Activated CD4-positive, CD25-positive, alpha-beta regulatory T cell treated with anti-CD3 and anti-CD28 coated beads, Interleukin-2, amount 50 U/mL, for 24 hours (primary cell): ENCODE results near the gene NLRP12.
"Not testable (repeated sequence)": the region's sequence is repeated elsewhere in the genome, so short reads cannot be mapped to it uniquely, and the experiment has no call there.

ENCODE experiments used
- ATAC-seq, 2 donors: fragments of 150-1000 bp; cut with Tn5 transposase; one replicate each; pipeline ENCODE4 v1.10.0; 2021; ENCODE audit warnings: mild to moderate bottlenecking in 1 of 2, moderate library complexity in 1 of 2

Gene NLRP12, protein sequence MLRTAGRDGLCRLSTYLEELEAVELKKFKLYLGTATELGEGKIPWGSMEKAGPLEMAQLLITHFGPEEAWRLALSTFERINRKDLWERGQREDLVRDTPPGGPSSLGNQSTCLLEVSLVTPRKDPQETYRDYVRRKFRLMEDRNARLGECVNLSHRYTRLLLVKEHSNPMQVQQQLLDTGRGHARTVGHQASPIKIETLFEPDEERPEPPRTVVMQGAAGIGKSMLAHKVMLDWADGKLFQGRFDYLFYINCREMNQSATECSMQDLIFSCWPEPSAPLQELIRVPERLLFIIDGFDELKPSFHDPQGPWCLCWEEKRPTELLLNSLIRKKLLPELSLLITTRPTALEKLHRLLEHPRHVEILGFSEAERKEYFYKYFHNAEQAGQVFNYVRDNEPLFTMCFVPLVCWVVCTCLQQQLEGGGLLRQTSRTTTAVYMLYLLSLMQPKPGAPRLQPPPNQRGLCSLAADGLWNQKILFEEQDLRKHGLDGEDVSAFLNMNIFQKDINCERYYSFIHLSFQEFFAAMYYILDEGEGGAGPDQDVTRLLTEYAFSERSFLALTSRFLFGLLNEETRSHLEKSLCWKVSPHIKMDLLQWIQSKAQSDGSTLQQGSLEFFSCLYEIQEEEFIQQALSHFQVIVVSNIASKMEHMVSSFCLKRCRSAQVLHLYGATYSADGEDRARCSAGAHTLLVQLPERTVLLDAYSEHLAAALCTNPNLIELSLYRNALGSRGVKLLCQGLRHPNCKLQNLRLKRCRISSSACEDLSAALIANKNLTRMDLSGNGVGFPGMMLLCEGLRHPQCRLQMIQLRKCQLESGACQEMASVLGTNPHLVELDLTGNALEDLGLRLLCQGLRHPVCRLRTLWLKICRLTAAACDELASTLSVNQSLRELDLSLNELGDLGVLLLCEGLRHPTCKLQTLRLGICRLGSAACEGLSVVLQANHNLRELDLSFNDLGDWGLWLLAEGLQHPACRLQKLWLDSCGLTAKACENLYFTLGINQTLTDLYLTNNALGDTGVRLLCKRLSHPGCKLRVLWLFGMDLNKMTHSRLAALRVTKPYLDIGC

GRCh38 chr19:53824134-53824611 lies at the start of gene NLRP12:
TSS of gene NLRP12 (minus strand) at chr19:53824314. CDS start at chr19:53824174, 140 bp downstream.
- no peak for ATAC-seq

- ATAC-seq = no peak
Measured at GRCh38 chr19:53872762-53873161, 48.6 kb upstream of the NLRP12 start.

GRCh38 chr19:53871454-53871853 lies 47.3 kb upstream of the NLRP12 start:
- ATAC-seq = no peak

- ATAC-seq = no peak
Measured at GRCh38 chr19:53870485-53870844, 46.4 kb upstream of the NLRP12 start.

- ATAC-seq = not testable (repeated sequence)
Measured at GRCh38 chr19:53869805-53870484, 45.8 kb upstream of the NLRP12 start.

DNA sequence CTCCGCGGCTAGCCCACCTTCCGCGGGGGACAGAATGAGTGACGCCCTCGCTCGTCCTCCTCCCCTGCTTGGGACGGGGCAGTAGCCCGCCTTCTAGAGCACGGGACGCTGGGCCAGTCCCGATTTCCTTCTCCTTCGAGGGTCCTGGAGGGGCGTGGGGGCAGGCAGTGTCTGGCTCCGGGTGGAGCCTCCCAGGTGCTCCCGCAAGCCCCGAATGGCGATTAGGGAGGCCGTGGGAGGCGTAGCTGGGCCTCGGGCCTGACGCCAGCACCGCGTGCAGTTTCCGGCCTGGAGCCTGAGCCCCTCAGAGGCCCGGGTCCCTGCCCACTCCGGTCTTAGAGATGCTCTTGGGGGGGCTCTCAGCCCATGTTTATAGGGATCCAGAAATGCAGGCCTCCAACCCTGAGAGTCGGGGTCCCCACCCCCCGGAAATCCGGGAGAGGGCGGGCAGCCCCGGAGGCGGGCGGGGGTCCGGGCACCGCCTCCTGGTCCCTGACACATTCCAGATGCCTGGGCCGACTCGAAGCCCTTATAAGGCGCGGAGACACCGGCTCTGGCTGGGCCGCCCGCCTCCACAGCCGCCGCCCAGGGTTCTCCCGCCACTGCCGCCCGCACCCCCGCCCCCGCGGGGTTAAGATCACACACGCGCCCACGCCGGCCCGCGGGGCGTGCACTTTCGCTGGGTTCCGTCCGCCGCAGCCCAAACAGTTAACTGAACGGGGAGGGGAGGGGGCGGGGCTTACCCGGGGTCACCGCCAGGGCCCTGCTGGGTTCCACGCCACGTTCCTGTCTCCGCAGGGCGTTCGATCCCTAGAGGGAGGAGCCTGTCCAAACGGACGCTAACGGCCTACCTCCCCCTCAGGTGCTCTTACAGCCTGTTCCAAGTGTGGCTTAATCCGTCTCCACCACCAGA lies 45.0 kb upstream of the NLRP12 start:
- peak; percentile 30 to 33 for ATAC-seq

DNA sequence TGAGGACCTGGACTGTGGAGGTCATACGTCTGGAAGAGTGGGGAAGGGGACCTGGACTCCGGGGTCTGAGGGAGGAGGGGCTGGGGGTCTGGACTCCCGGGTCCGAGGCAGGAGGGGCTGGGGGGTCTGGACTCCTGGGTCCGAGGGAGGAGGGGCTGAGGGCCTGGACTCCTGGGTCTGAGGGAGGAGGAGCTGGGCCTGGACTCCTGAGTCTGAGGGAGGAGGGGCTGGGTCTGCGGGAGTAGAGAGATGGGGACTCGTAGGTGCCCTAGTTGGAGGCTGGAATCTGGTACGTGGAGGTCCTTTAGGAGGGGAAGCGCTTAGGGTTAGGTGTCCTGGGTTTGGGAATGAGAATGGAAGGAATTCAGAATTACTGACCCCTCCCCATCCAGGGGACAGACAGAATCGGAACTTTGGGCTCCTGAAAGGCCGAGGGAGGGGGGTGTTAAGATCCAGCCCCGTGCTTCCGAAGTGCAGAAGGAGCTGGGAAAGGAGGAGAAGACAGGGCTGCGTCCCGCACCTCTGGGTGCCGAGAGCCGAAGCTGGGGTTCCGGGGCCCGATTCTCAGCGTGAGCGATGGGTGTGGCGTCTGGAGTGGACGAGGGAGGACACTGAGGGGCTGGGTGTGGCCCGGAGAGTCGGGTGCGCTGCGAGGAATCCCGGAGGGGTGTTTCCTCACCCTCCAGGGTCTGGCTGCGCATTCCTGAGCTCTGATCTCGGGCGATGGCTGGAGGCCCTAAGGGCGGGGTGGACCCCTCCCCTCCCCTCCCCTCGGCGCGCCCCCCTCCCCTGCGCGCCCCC lies 44.2 kb upstream of the NLRP12 start:
- ATAC-seq = no peak

DNA sequence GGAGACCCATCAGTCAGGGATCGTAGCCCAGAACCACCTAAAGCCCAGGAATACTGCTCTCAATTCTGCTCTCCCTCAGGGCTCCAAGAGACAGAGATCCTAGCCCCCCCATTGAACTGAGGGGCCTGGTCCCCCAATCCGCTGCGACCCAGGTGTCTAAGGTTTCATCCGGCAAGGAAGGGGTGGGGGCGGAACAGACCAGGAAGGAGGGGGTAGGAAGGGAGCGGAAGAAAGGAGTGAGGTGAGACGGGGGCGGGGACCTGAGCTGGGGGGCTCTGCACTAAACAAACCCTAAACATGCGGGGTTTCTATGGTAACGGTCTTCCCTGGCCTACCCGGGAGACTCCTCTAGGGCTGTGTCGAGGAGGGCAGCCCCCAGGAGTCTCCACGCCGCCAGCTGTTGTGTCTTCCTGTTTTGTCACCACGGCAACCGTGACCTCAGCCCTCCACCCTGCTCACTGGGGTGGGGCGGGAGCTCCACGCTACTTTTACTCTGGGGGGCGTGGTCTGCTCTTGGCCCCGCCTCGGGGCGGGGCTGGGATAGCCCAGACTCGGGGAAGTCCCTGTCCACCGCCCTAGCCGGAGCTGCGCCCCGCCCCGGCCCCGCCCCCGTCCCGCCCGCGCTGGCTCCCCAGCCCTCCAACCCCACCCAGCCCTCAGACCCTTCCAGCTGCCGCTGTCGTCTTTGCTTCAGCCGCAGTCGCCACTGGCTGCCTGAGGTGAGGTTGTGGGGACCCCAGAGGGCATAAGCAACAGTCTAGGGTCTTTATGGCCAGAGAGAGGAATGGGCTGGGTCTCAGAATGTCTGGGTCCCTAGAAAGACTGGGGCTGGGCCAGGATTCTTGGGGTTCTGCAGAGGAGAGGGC lies 43.3 kb upstream of the NLRP12 start, which contains the start of gene MYADM:
Gene MYADM (plus strand): TSS at position 659 of the 866 bp plus-strand sequence. CDS start 5,647 bp downstream, outside the sequence.
- ATAC-seq = peak; percentile 85 to 87

DNA sequence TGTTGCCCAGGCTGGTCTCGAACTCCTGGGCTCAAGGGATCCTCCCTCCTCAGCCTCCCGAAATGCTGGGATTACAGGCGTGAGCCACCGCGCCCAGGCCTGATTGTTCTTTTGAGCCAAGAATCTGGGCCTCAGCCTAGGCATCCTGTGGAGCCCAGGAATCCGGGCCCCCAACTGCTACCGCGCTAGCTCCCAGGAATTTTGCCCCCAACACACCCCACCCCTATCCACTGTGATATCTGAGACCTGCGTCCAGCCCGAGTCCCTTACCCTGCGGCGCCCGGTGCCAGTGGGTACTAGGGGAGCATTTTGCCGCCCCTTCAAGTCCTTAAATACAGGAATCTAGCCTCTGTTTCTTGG lies 42.7 kb upstream of the NLRP12 start:
- ATAC-seq = no peak

- ATAC-seq = peak; percentile 23 to 42
Measured at GRCh38 chr19:53865918-53866864, 42.1 kb upstream of the NLRP12 start.

DNA sequence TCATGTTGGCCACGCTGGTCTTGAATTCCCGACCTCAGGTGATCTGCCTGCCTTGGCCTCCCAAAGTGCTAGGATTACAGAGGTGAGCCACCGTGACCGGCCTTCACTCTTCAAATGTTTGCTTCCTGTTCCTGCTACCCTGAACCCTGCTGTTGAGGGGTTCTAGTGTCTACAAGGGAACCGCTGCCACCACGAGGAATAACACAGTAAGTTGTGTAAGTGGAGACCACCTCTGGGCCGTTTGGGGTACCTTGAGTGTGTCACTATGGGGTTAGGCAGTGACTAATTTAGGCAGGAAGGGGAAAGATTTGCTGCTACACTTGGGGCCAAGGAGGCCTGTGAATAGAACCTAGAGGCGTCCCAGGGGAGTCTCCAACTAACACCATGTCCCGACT lies 41.4 kb upstream of the NLRP12 start:
- no peak for ATAC-seq

GRCh38 chr19:53864308-53864836 lies 40.3 kb upstream of the NLRP12 start:
- no peak for ATAC-seq

DNA sequence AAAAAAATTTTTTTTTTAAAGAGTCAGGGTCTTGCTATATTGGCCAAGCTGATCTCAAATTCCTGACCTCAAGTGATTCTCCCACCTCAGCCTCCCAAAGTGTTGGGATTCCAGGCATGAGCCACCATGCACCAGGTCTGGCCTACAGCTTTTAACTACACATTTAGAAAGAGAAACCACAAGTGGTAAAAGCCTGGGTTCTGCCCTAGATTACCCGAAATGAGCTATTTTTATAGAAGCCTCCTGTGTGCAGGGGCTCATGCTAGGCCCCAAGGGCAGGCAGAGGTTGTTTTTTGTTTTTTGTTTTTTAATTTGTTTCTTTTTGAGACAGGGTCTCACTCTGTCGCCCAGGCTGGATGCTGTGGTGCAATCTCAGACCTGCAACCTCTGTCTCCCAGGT lies 29.6 kb upstream of the NLRP12 start:
- no peak for ATAC-seq

- no peak for ATAC-seq
Measured at GRCh38 chr19:53849237-53849676, 25.1 kb upstream of the NLRP12 start.

- no peak for ATAC-seq
Measured at GRCh38 chr19:53847555-53847954, 23.4 kb upstream of the NLRP12 start.

- no peak for ATAC-seq
Measured at GRCh38 chr19:53844849-53845246, 20.7 kb upstream of the NLRP12 start.

DNA sequence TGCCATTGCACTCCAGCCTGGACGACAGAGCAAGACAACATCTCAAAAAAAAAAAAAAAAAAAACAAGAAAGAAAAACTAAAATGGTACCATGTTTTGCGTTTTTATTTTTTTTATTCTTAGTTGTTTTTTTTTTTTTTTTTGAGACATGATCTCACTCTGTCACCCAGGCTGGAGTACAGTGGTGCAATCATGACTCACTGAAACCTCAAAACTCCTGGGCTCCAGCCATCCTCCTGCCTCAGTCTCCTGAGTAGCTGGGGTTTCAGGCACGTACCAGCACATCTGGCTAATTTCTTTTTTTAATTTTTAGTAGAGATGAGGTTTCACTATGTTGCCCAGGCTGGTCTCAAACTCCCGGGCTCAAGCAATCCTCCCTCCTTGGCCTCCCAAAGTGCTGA lies 16.8 kb upstream of the NLRP12 start:
- not testable (repeated sequence) for ATAC-seq

- ATAC-seq = not testable (repeated sequence)
Measured at GRCh38 chr19:53840241-53840640, 16.1 kb upstream of the NLRP12 start.
